Measurements from ENCODE around the gene ZC3H11A. TPM values are rescaled to one million over a fixed set of nuclear protein-coding genes. Genes with fewer than 3 reads are reported as not detected.
"Not testable (repeated sequence)": the region's sequence is repeated elsewhere in the genome, so short reads cannot be mapped to it uniquely, and the experiment has no call there.

Gene ZC3H11A
- total RNA-seq, 1 experiment from 2014 or later: 66.7 TPM

DNA sequence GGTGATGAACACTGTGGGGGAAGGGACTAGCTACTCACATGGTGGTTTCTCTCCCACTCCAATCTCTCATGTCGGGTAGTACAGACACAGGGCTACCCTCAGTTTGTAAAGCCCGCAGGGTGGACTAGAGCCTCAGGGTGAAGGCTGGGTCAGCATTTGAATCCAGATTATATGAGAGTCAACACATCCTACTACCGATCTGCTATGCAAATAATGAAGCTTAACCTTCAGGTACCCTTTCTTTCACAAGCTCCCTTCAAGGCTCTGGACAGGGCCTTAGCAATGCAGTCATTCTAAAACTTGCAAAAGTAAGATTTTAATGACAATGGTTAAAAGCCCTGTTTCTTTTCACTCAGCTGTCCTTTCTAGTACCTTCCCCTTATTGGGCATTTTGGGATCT is 5.5 kb upstream of the ZC3H11A start:
- H3K27me3 ChIP-seq (replicated peaks; ENCODE audit: control insufficient read depth, insufficient read depth, low read length): no peaks in the 10 kb centered on the region
- DNase-seq: no peak
- TF ChIP-seq CTCF (IDR thresholded peaks at IDR 0.05; ENCODE audit: insufficient read depth in 1 of 2, low read depth in 1 of 2, low read length in 1 of 2, severe bottlenecking in 1 of 2, unreplicated experiment in 1 of 2): no peak
- Mint-ChIP-seq H3K36me3 (ENCODE audit: insufficient read depth, unreplicated experiment) (no peaks in the 10 kb centered on the region), H3K4me1 (ENCODE audit: low read depth, unreplicated experiment) (no peaks in the 10 kb centered on the region), H3K4me3 (ENCODE audit: unreplicated experiment) (no peak overlapping the region), H3K9me3 (ENCODE audit: unreplicated experiment) (no peaks in the 10 kb centered on the region), H3K27me3 (ENCODE audit: insufficient read depth, unreplicated experiment) (no peaks in the 10 kb centered on the region), H3K27ac (ENCODE audit: unreplicated experiment) (no peak overlapping the region)
- no peaks in the 10 kb centered on the region for H3K36me3 ChIP-seq (ENCODE audit: control insufficient read depth, insufficient read depth, low read length)
- no peak overlapping the region for H3K4me3 ChIP-seq (ENCODE audit: low read depth, low read length)
- ChIA-PET POLR2A (interaction anchor here (0.5 kb wide), 1 partner anchor 21 kb away, joined by 3 read pairs; no protein-coding TSS in a partner anchor), CTCF (no interaction called here)
- intact Hi-C loops (cut with micrococcal nuclease; ENCODE audit: unreplicated experiment): no loop called here
- no peaks in the 10 kb centered on the region for H3K9me3 ChIP-seq
- peaks cover 11% of the 10 kb centered on the region for H3K4me1 ChIP-seq
- BruUV-seq (replicated peaks): no TSS peak

DNA sequence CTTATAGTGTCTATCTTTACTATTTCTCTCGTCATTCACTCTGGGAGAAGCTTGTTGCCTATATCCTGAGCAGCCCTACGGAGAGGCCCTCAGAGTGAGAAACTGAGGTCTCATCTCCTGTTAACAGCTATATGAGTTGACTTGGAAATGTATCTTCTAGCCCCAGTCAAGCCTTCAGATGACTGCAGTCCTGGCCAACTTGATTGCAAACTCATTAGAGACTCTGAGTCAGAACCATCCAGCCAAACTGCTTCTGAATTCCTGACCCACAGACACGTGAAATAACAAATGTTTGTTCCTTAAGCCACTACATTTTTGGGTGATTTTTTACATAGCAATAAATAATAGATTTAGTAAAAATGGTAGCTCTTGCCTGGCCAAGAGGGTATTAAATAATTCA is 3.9 kb upstream of the ZC3H11A start:
- no peaks in the 10 kb centered on the region for H3K36me3 ChIP-seq (ENCODE audit: control insufficient read depth, insufficient read depth, low read length)
- no peak for TF ChIP-seq CTCF (IDR thresholded peaks at IDR 0.05; ENCODE audit: insufficient read depth in 1 of 2, low read depth in 1 of 2, low read length in 1 of 2, severe bottlenecking in 1 of 2, unreplicated experiment in 1 of 2)
- BruUV-seq (replicated peaks): no TSS peak
- ChIA-PET CTCF (no interaction called here), POLR2A (no interaction called here)
- Mint-ChIP-seq H3K9me3 (ENCODE audit: unreplicated experiment) (no peaks in the 10 kb centered on the region), H3K27ac (ENCODE audit: unreplicated experiment) (no peak overlapping the region), H3K4me3 (ENCODE audit: unreplicated experiment) (no peak overlapping the region), H3K4me1 (ENCODE audit: low read depth, unreplicated experiment) (no peaks in the 10 kb centered on the region), H3K27me3 (ENCODE audit: insufficient read depth, unreplicated experiment) (no peaks in the 10 kb centered on the region), H3K36me3 (ENCODE audit: insufficient read depth, unreplicated experiment) (peaks cover 13% of the 10 kb centered on the region)
- no peaks in the 10 kb centered on the region for H3K27me3 ChIP-seq (replicated peaks; ENCODE audit: control insufficient read depth, insufficient read depth, low read length)
- H3K4me1 ChIP-seq: peaks cover 12% of the 10 kb centered on the region
- intact Hi-C loops (cut with micrococcal nuclease; ENCODE audit: unreplicated experiment): no loop called here
- DNase-seq: no peak
- no peaks in the 10 kb centered on the region for H3K9me3 ChIP-seq
- no peak overlapping the region for H3K4me3 ChIP-seq (ENCODE audit: low read depth, low read length)

- Mint-ChIP-seq H3K27me3 (ENCODE audit: insufficient read depth, unreplicated experiment) (no peaks in the 10 kb centered on the region), H3K4me1 (ENCODE audit: low read depth, unreplicated experiment) (no peaks in the 10 kb centered on the region), H3K4me3 (ENCODE audit: unreplicated experiment) (no peak overlapping the region), H3K9me3 (ENCODE audit: unreplicated experiment) (no peaks in the 10 kb centered on the region), H3K36me3 (ENCODE audit: insufficient read depth, unreplicated experiment) (peaks cover 23% of the 10 kb centered on the region), H3K27ac (ENCODE audit: unreplicated experiment) (no peak overlapping the region)
- TF ChIP-seq CTCF (IDR thresholded peaks at IDR 0.05; ENCODE audit: insufficient read depth in 1 of 2, low read depth in 1 of 2, low read length in 1 of 2, severe bottlenecking in 1 of 2, unreplicated experiment in 1 of 2): no peak
- DNase-seq: no peak
- Histone ChIP-seq H3K27me3 (replicated peaks; ENCODE audit: control insufficient read depth, insufficient read depth, low read length) (no peaks in the 10 kb centered on the region), H3K36me3 (ENCODE audit: control insufficient read depth, insufficient read depth, low read length) (no peaks in the 10 kb centered on the region), H3K9me3 (no peaks in the 10 kb centered on the region), H3K4me3 (ENCODE audit: low read depth, low read length) (no peak overlapping the region), H3K4me1 (peaks cover 20% of the 10 kb centered on the region)
- CTCF ChIA-PET: no interaction called here
- POLR2A ChIA-PET: no interaction called here
- BruUV-seq (replicated peaks): no TSS peak
- intact Hi-C loops (cut with micrococcal nuclease; ENCODE audit: unreplicated experiment): no loop called here
Observed at GRCh38 chr1:203792486-203792885, 2.9 kb upstream of the ZC3H11A start.

DNA sequence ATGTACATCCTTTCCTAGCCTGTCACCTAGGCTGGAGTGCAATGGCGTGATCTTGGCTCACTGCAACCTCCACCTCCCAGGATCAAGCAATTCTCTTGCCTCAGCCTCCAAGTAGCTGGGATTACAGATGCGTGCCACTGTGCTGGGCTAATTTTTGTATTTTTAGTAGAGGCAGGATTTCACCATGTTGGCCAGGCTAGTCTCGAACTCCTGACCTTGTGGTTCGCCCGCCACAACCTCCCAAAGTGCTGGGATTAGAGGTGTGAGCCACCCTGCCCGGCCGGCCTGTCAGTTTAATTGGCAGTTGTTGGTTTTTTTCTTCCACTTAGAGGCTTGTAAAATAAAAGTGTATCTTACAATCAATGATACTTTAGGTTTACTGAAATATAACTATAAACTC is 1.9 kb upstream of the ZC3H11A start:
- H3K27ac Mint-ChIP-seq (ENCODE audit: unreplicated experiment); H3K9me3 Mint-ChIP-seq (ENCODE audit: unreplicated experiment); CTCF ChIA-PET; BruUV-seq (replicated peaks); POLR2A ChIA-PET; DNase-seq; H3K4me1 Mint-ChIP-seq (ENCODE audit: low read depth, unreplicated experiment); intact Hi-C loops (cut with micrococcal nuclease; ENCODE audit: unreplicated experiment); H3K27me3 Mint-ChIP-seq (ENCODE audit: insufficient read depth, unreplicated experiment); H3K4me3 ChIP-seq (ENCODE audit: low read depth, low read length); H3K4me3 Mint-ChIP-seq (ENCODE audit: unreplicated experiment); H3K9me3 ChIP-seq; H3K27me3 ChIP-seq (replicated peaks; ENCODE audit: control insufficient read depth, insufficient read depth, low read length); H3K36me3 ChIP-seq (ENCODE audit: control insufficient read depth, insufficient read depth, low read length): not testable (repeated sequence)
- peaks cover 34% of the 10 kb centered on the region for H3K36me3 Mint-ChIP-seq (ENCODE audit: insufficient read depth, unreplicated experiment)
- peaks cover 20% of the 10 kb centered on the region for H3K4me1 ChIP-seq

Measured in Caco-2 (cell line).